Left cardiac atrium (tissue), 4 donors: ENCODE data around the gene ARHGEF25. TPM values are rescaled to one million over a fixed set of nuclear protein-coding genes. Genes with fewer than 3 reads are reported as not detected.
"Not testable (repeated sequence)": the region's sequence is repeated elsewhere in the genome, so short reads cannot be mapped to it uniquely, and the experiment has no call there.

ENCODE experiments used
- ATAC-seq, 2 donors: fragments of 200-7000 bp; cut with Tn5 transposase; one replicate each; pipeline ENCODE4 v1.9.1; 2020; ENCODE audit warnings: mild to moderate bottlenecking in 2 of 2, moderate library complexity in 2 of 2
- DNase-seq: peaks from one replicate; pipeline ENCODE4 v3.0.0-alpha.2; 2020
- intact Hi-C, 2 donors: fragments of 100-400 bp; cut with DNase I; formaldehyde crosslinking; loops; one replicate each; pipeline versions ENCODE4 v1.14.1 to v1.15.1; 2022 to 2023
- total RNA-seq, 2 donors: library from RNA; stranded (reverse); fragmentation: NEBNext Ultra II Directional; extraction: Animal tissue kit (Norgen Biotek cat#: 25700); gene quantifications; one replicate each; pipeline ENCODE4 v1.2.1, GENCODE V29; 2021
- donor health status: DM: no; HTN: yes; CAD: no.
- donor health status: DM: no; HTN: yes; CAD: no; lungs with severe emphysema.
- donor health status: DM: yes; HTN: yes; CAD: no.
- donor health status: Dilated cardiomyopathy.

ARHGEF25 gene
- total RNA-seq, 2 donors from 2014 or later: 13.7 to 17.3 TPM

- DNase-seq (no peak), ATAC-seq (peak in 1 of 2 donors; percentile 14)
- intact Hi-C loops: no loop called here
Measured at GRCh38 chr12:57617942-57618341, 6.7 kb downstream of the ARHGEF25 start.

- intact Hi-C loops, DNase-seq, ATAC-seq: not testable (repeated sequence)
Measured at GRCh38 chr12:57618431-57618830, 7.2 kb downstream of the ARHGEF25 start.

DNA sequence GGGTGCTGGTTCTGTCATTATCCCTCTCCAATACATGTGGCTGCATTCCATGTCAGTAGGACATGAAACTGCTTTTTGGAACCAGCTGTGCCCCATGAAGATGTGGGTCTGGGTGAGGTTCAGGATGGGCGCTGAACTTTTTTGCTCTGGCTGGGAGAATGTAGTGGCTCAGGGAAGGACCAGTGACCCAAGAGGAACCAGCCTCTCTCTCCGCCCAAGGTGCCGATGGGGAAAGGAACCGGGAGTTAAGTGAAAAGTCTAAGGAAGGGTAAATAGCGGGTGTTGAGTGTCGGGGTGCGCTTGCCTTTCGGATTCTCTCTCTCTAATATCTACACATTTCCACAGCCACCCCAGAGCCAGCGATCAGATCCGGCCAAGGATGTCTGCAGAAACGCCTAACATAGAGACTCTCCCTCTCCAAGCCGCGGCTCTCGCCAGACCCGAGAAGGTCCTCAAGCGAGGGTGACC is 7.8 kb downstream of the ARHGEF25 start:
- intact Hi-C loops: no loop called here
- ATAC-seq (no peak), DNase-seq (no peak)

DNA sequence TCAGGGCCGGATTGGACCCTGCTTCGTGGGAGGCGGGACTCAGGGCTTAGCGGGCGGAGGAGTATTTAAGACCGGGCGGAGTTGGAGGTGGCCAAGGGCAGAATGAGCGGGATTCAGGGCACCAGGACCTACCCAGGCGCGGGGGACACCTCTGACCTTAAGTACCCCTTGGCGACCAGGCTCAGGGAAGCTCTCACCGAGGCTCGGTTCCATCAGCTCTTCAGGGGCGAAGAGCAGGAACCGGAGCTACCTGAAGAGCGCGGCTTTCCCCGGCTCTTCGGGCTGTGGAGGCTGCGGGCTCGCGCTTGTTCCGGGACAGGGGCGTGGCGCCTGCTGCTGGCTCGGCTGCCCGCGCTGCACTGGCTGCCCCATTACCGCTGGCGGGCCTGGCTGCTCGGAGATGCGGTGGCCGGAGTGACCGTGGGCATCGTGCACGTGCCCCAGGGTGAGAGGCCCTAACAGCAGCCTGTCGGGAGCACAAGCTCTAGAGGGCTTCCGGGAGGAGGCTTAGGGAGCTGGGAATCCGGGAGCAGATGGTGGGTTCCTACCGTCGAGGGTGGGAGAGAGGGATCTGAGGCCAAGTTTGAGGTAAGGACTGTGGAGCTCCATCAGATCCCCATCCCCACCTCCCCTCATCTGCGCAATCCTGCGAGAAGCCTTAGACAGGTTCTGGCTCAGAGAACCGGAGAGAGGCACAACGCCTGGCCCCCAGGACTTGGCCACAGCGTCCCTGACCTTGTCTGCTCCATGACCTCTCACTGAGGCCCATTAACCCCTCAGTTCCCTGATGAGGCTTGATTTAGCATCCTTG is 8.4 kb downstream of the ARHGEF25 start:
- DNase-seq (no peak), ATAC-seq (peak in 1 of 2 donors; percentile 21)
- intact Hi-C loops: loop anchor here in 1 of 2 donors (2.0 kb wide), 1 partner anchor 37 kb away; no protein-coding TSS in a partner anchor

- ATAC-seq (no peak), DNase-seq (no peak)
- intact Hi-C loops: loop anchor here in 1 of 2 donors (2.0 kb wide), 1 partner anchor 38 kb away; no protein-coding TSS in a partner anchor
Measured at GRCh38 chr12:57620245-57620935, 9.2 kb downstream of the ARHGEF25 start.

GRCh38 chr12:57620936-57621496 is 9.8 kb downstream of the ARHGEF25 start:
- ATAC-seq: peak; percentile 14 to 20
- intact Hi-C loops: loop anchor here in 1 of 2 donors (2.0 kb wide), 1 partner anchor 38 kb away; no protein-coding TSS in a partner anchor
- peak; percentile 42 for DNase-seq

DNA sequence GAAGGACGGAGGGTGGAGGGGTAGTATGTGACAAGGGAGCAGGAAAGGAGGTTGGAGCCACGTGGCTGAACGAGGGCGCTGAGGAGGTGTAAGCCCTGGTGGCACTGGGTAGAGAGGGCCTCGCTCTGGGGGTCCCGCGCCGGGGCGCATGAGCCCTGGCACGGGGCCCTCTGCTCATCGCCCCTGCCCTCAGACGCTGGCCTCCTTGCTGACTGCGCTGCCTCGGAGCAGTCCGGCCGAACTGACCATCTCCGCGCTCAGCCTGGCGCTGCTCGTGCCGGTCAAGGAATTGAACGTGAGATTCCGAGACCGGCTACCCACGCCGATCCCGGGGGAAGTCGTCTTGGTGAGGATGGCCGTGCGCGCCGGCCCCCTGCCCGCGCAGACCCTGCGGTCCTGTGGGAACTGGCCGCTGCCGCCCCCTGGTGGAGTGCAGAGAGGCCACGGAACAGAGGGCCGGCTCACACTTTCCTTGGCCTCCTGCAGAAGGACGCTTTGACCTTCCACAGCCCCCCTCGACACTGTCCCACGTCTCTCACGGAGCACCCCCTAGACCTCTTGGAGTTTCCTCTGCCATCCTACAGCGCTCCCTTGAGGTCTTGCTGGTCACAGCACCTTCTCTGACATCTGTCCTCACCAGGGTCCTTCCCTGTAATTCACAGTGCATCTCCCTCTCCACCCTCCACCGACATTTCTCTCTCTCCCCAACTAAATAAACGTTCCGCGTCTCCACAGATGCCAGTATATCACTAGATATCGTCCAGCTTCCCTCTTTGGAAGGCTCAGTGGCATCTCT is 10.5 kb downstream of the ARHGEF25 start:
- intact Hi-C loops: loop anchor here (2.0 kb wide), 1 partner anchor 39 kb away; no protein-coding TSS in a partner anchor
- peak; percentile 76 for DNase-seq
- ATAC-seq: peak; percentile 83

DNA sequence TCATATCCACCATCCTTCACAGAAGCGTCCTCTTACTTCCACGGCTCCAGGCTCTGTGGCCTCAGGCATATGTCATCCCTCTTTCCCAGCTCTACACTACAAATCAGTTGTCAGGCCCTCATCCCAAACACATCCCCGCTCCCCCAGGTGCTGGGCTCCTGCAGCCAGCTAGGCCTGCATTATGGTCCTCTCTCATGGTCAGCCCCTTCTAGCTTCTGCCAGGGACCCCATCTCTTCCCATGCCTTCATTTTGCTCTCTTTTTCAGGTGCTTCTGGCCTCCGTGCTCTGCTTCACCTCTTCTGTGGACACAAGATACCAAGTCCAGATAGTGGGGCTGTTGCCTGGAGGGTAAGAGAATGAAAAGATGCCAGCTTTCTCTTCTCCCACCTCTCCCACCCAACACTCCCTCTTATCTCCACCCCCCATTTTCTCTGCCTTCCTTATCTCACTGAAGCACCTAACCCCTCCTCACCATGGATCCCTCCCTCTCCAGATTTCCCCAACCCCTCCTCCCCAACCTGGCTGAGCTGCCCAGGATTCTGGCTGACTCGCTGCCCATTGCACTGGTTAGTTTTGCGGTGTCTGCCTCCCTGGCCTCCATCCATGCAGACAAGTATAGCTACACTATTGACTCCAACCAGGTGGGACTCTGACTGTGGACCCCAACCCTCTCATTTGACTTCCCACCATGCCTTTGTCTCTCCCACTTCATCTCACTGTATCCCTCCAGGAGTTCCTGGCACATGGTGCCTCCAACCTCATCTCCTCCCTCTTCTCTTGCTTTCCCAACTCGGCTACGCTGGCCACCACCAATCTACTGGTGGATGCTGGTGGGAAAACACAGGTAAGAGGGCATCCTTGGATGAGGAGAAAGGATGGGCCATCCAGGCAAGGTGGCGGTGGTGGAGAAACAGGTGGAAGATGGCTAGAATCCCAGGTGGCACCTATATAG is 11.3 kb downstream of the ARHGEF25 start:
- DNase-seq (no peak), ATAC-seq (no peak)
- intact Hi-C loops: loop anchor here in 1 of 2 donors (2.0 kb wide), 1 partner anchor 40 kb away; no protein-coding TSS in a partner anchor

GRCh38 chr12:57623385-57623784 is 12.2 kb downstream of the ARHGEF25 start:
- ATAC-seq (no peak), DNase-seq (no peak)
- intact Hi-C loops: loop anchor here in 1 of 2 donors (2.0 kb wide), 1 partner anchor 41 kb away; no protein-coding TSS in a partner anchor

GRCh38 chr12:57623811-57624390 is 12.7 kb downstream of the ARHGEF25 start:
- intact Hi-C loops: loop anchor here in 1 of 2 donors (2.0 kb wide), 1 partner anchor 41 kb away; no protein-coding TSS in a partner anchor
- no peak for DNase-seq
- no peak for ATAC-seq

GRCh38 chr12:57624441-57625220 is 13.4 kb downstream of the ARHGEF25 start:
- ATAC-seq (no peak), DNase-seq (no peak)
- intact Hi-C loops: no loop called here

DNA sequence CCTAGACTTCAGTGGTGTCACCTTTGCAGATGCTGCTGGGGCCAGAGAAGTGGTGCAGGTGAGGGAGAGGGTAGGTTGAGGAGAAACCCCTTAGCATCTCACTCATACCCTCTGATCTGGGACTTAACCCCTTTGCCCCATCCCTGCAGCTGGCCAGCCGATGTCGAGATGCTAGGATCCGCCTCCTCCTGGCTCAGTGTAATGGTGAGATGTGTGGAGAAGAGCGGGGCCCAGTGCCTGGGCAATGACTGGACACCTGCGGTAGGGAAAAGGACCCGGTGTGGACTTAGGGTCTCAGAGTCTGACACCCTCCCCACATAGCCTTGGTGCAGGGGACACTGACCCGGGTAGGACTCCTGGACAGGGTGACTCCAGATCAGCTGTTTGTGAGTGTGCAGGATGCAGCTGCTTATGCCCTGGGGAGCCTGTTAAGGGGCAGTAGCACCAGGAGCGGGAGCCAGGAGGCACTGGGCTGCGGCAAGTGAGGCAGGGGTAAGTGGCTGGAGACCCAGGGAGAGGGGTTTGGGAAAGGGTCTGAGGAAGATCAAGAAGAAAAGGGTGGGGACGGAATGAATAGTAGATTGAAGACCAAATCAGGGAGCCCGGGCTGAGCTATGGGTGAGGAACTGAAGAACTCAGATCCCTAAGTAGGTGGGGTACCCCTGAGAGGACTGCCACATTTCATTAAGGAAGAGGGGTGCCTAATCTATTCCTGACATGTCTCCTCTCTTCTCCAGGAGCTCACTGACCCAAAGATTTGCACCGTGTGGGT is 14.2 kb downstream of the ARHGEF25 start:
- no peak for DNase-seq
- ATAC-seq: no peak
- intact Hi-C loops: no loop called here

DNA sequence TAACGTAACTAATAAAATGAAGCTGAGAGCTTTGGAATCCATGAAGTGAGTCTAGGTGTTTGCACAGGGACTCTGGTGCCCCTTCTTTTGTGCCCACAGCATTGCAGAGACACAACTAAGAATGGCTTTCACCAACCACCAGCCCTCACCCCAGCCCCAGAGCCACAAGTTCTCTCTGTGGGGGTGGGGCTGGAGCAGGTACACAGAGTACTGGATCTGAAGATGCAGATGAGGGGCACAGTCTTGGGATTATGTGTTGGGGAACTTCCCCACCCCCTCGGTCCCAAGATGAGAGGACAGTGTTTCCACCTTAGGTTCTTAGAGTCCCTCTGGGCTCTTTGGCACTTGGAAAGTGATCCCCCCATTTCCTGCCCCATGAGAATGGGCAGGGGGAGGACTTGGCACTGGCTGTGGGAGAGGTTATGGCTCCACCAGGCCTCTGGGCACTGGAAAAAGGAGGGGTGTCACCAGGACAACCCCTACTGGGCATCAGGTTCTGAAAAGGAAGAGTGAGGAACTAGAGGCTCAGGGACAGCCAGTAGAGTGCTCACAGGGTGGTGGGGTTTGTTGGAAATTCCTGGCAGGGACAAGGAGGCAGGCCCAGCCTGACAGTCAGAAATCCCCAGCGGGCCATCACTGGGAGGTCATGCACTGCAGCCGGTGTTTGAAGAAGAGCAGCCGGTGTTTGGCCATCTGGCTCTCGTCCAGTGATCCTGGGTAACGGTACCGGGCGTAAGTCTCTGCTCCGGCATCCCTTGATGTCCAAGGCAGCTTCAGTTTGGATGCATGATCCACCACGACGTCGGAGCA is 15.1 kb downstream of the ARHGEF25 start:
- intact Hi-C loops: no loop called here
- no peak for DNase-seq
- no peak for ATAC-seq

- ATAC-seq (no peak), DNase-seq (no peak)
- intact Hi-C loops: no loop called here
Measured at GRCh38 chr12:57626921-57627445, 15.7 kb downstream of the ARHGEF25 start.
